ENCODE data around the gene CDA.

Gene CDA

GRCh38 chr1:20588634-20589225 lies at the start of gene CDA:
CDA (plus strand) TSS chr1:20589097; CDS start chr1:20589130, 33 bp downstream.
- no peak for DNase-seq

DNA sequence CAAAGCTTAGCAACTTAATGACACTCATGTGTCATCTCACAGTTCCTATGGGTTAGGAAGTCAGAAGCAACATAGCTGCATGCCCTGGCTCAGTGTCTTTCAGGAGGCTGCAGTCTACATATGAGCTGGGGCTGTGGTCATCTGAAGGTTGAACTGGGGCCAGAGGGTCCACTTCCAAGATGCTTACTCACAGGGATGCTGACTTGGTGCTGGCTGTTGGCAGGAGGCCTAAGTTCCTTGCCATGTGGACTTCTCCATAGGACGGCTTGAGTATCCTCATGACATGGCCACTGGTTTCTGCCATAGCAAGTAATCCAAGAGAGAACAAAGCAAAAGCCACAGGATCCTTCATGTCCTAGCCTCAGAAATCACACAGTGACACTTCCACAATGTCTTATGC lies 48.6 kb upstream of the CDA start:
- no peak for DNase-seq

GRCh38 chr1:20546637-20547036 lies 42.3 kb upstream of the CDA start:
- DNase-seq = no peak

GRCh38 chr1:20551161-20551560 lies 37.7 kb upstream of the CDA start:
- no peak for DNase-seq

GRCh38 chr1:20551945-20552727 lies 36.8 kb upstream of the CDA start, which contains the start of gene FAM43B:
FAM43B (plus strand) TSS chr1:20552573; CDS start chr1:20552974, 401 bp downstream.
- peak; percentile 54 for DNase-seq

DNA sequence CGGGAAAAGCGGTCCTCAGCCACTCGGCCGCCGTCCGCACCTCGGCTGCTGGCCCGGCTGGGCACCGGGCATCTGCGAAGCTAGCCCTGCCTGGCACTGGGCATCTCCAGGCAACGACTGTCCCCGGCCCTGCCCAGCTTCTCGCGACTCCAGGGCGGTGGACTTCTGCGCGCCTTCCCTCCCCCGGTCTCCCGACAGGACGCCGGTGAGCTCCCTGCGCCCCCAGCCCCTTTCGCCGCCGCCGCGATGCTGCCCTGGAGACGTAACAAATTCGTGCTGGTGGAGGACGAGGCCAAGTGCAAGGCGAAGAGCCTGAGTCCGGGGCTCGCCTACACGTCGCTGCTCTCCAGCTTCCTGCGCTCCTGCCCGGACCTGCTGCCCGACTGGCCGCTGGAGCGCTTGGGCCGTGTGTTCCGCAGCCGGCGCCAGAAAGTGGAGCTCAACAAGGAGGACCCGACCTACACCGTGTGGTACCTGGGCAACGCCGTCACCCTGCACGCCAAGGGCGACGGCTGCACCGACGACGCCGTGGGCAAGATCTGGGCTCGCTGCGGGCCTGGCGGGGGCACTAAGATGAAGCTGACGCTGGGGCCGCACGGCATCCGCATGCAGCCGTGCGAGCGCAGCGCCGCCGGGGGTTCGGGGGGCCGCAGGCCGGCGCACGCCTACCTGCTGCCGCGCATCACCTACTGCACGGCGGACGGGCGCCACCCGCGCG lies 36.0 kb upstream of the CDA start:
- DNase-seq = peak; percentile 51

DNA sequence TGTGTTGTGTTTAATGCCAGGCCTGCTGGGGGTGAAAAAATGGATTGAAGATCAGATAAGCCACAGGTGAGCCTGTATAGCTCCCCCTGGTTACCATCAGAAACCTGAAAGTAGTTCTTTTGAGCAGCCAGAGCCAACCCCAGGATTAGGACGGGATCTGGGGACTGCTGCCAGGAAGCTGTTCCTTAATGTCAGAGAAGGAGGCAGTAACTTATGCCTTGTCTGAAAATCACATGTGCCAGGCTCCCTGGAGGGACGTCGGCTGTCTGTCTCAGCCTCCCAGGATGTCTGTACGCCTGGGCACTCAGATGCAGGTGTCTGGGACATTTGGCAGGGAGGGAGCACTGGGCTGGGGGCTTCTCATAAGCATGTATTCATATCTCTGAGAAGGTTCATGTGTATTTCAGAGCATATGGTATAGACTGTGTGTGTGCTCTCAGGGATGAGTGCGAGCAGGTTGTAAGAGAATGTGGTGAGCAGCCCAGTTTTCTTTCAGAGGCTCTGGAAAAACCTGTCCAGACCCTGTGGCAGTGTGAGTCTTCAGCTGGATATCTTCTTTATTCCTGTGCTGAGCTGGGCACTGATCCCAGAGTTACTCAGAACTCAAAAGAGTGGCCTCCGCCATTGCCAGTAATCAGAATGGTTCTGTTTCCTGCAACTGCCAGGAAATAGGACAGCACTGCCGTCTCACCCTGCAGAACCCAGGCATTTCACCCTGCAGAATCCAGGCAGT lies 33.7 kb upstream of the CDA start:
- peak; percentile 10 for DNase-seq

DNA sequence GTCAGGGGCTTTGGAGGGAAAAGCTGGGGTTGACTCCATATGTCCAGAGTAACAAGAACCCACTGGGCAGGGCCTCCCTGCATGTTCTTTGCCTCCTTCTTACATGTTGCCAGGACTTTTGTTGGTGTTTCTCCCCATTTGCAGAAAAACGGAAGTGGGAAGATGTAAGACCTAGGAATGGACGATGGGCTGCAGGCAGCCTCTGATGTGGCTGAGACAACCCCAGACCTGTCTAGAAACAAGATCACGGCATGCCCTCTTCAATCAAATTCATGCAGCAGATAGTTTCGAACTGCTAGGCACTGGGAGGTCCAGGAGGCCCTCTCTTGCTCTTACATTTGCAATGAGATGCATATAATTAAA lies 33.2 kb upstream of the CDA start:
- DNase-seq = no peak

- no peak for DNase-seq
Observed at GRCh38 chr1:20558191-20558590, 30.7 kb upstream of the CDA start.

DNA sequence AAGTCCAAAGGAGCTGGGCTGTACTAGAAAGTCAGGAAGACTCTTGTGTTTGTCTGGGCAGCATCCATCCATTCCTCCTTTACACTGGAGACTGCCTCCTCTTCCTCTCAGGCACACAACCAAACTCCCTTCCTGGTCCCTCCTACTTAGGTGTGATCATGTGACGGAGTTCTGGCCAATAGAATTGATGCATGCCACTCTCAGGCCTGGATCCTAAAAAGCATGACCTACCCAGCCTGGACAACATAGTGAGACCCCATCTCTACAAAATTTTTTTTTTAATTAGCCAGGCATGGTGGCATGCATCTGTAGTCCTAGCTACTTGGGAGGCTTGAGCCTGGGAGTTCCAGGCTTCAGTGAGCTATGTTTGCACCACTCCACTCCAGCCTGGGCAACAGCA lies 27.9 kb upstream of the CDA start:
- DNase-seq = no peak

GRCh38 chr1:20565234-20565633 lies 23.7 kb upstream of the CDA start:
- no peak for DNase-seq

GRCh38 chr1:20569523-20570098 lies 19.3 kb upstream of the CDA start:
- DNase-seq = no peak

DNA sequence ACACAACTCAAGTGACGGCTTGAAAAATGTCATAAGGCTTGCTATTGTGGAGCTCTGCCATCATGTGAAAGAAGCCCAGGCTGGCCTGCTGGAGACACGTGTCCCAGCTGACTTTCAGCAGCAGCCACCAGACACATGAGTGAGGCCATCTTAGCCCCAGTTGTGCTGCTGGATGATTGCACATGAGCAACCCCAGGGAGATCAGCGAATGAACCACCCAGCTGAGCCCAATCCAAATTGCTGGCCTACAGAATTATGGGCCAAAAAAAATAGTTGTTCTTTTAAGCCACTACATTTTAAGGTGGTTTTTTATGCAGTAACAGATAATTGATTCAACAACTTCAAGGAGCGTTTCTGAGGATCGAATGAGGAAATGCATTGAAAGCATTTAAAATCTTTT lies 17.5 kb upstream of the CDA start:
- DNase-seq = no peak

DNA sequence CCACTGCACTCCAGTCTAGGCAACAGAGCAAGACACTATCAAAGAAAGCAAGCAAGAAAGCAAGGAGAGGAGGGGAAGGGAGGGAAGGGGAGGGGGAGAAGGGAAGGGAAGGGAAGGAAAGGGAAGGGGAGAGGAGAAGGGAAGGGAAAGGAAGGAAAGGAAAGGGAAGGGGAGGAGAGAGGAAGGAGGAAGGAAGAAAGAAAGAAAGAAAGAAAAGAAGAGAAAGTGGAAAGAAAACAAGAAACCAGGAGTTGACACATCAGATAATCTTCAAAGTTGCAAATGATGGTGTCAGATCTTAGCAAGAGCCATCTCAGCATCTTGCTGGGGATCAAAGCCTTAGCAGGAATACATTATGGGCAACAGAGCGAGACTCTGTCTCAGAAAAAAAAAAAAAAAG lies 14.9 kb upstream of the CDA start:
- no peak for DNase-seq

DNA sequence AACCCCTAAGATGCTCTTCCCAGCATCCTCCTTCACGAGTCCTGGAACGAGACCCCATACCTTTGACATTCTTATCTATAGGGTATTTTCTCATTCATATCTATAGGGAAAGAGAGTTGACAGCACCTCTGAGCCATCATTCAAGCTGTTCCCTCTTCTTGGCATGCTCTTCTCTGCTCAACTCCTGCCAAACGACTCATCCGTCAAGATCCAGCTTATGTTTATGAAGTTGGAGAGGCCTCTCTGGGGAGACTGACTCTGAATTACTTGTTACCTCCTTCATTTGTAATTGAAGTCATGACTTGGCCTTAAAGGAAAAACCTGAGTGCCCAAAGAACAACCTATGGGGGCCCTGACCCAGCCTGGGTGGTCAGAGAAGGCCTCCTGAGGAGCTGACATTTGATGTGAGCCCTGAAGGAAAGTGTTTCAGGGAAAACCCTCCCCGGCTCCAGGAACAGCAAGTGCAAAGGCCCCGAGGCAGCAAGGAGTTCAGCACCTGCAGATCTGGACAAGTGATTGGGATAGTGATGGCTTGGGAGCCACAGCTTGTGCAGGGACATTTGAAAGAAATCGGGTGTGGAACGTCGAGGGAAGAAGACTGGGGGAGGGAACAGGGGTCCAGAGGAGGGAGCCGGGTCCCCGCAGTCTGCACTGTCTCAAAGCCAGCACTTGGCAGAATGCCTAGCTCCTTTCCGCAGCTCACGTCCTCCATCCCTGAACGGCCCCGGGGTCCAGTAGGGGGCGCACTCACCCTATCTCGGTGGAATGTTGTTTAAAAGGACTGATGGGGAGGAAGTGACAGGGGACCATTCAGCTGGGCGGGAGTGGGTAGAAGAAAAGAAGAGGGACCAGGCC lies 14.0 kb upstream of the CDA start:
- peak; percentile 12 for DNase-seq

- DNase-seq = no peak
Observed at GRCh38 chr1:20575541-20576336, 13.2 kb upstream of the CDA start.

- no peak for DNase-seq
Observed at GRCh38 chr1:20578062-20578461, 10.8 kb upstream of the CDA start.

DNA sequence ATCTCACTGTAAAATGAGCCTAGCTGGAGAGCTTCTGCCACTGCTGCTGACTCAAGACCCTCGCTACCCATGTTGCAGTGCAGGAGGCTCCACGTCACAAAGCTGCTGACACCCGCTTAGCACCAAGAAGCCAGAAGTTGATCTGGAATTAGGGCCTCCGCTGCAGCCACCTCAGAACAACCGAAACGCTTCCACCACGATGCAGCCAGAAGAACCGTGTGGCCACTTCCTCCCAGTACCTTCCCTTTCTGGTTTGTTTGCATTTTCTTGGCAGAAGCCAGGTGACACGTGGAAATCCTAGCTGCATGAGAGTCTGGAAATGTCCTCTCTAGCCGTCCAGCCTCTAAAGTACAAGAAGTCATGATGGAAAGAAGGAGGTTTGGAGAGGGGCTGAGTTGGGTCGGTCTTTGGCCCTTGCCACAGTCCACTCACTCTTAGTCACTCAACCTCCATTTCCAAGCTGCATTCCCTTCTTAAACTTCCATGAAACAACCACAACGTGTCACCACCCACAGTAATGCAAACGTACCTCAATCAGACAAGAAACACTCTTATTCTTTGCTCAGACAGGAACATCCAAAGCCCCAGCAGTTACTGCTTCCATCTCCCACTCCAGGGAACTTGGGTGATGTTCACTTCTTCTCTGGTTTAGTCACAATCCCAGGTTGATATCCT lies 10.0 kb upstream of the CDA start:
- no peak for DNase-seq

GRCh38 chr1:20584890-20585289 lies 4.0 kb upstream of the CDA start:
- no peak for DNase-seq

GRCh38 chr1:20586953-20587660 lies 1.8 kb upstream of the CDA start:
- DNase-seq = no peak
